ENCODE data around the gene LRMDA.

LRMDA gene

GRCh38 chr10:75694790-75695189 lies 263.4 kb downstream of the LRMDA start:
- DNase-seq (ENCODE audit: low read depth in 2 of 3, low spot score in 1 of 3), result no peak

- DNase-seq (ENCODE audit: low read depth in 2 of 3, low spot score in 1 of 3), result no peak
Observed at GRCh38 chr10:75695994-75696393, 264.6 kb downstream of the LRMDA start.

- no peak for DNase-seq (ENCODE audit: low read depth in 2 of 3, low spot score in 1 of 3)
Observed at GRCh38 chr10:75696536-75696935, 265.1 kb downstream of the LRMDA start.

GRCh38 chr10:75703191-75703854 lies 271.9 kb downstream of the LRMDA start:
- DNase-seq (ENCODE audit: low read depth in 2 of 3, low spot score in 1 of 3), result no peak

- DNase-seq (ENCODE audit: low read depth in 2 of 3, low spot score in 1 of 3), result no peak
Observed at GRCh38 chr10:75705426-75705825, 274.0 kb downstream of the LRMDA start.

GRCh38 chr10:75707080-75707840 lies 275.8 kb downstream of the LRMDA start:
- DNase-seq (ENCODE audit: low read depth in 2 of 3, low spot score in 1 of 3), result no peak

GRCh38 chr10:75708060-75708459 lies 276.6 kb downstream of the LRMDA start:
- no peak for DNase-seq (ENCODE audit: low read depth in 2 of 3, low spot score in 1 of 3)

- no peak for DNase-seq (ENCODE audit: low read depth in 2 of 3, low spot score in 1 of 3)
Observed at GRCh38 chr10:75709245-75709644, 277.8 kb downstream of the LRMDA start.

- no peak for DNase-seq (ENCODE audit: low read depth in 2 of 3, low spot score in 1 of 3)
Observed at GRCh38 chr10:75709811-75710210, 278.4 kb downstream of the LRMDA start.

- DNase-seq (ENCODE audit: low read depth in 2 of 3, low spot score in 1 of 3), result no peak
Observed at GRCh38 chr10:75712242-75712880, 280.9 kb downstream of the LRMDA start.

- DNase-seq (ENCODE audit: low read depth in 2 of 3, low spot score in 1 of 3), result no peak
Observed at GRCh38 chr10:75716506-75716905, 285.1 kb downstream of the LRMDA start.

GRCh38 chr10:75717126-75717916 lies 285.9 kb downstream of the LRMDA start:
- no peak for DNase-seq (ENCODE audit: low read depth in 2 of 3, low spot score in 1 of 3)

GRCh38 chr10:75718991-75719390 lies 287.6 kb downstream of the LRMDA start:
- no peak for DNase-seq (ENCODE audit: low read depth in 2 of 3, low spot score in 1 of 3)

GRCh38 chr10:75720157-75720556 lies 288.7 kb downstream of the LRMDA start:
- DNase-seq (ENCODE audit: low read depth in 2 of 3, low spot score in 1 of 3), result no peak

- DNase-seq (ENCODE audit: low read depth in 2 of 3, low spot score in 1 of 3), result no peak
Observed at GRCh38 chr10:75722020-75722419, 290.6 kb downstream of the LRMDA start.

- no peak for DNase-seq (ENCODE audit: low read depth in 2 of 3, low spot score in 1 of 3)
Observed at GRCh38 chr10:75722609-75723008, 291.2 kb downstream of the LRMDA start.

GRCh38 chr10:75723319-75723980 lies 292.0 kb downstream of the LRMDA start:
- DNase-seq (ENCODE audit: low read depth in 2 of 3, low spot score in 1 of 3), result no peak

GRCh38 chr10:75724047-75724446 lies 292.6 kb downstream of the LRMDA start:
- DNase-seq (ENCODE audit: low read depth in 2 of 3, low spot score in 1 of 3), result no peak

- DNase-seq (ENCODE audit: low read depth in 2 of 3, low spot score in 1 of 3), result no peak
Observed at GRCh38 chr10:75726522-75727483, 295.4 kb downstream of the LRMDA start.

- no peak for DNase-seq (ENCODE audit: low read depth in 2 of 3, low spot score in 1 of 3)
Observed at GRCh38 chr10:75730847-75731246, 299.4 kb downstream of the LRMDA start.

Measured in stimulated activated CD4-positive, alpha-beta T cell treated with anti-CD3 and anti-CD28 coated beads, Interleukin-12 subunit alpha, Interleukin-12 subunit beta, amount 100 ng/mL, for 48 hours (primary cell).